ENCODE results near the gene RNF186. TPM values are rescaled to one million over a fixed set of nuclear protein-coding genes. Genes with fewer than 3 reads are reported as not detected.

Gene RNF186
- total RNA-seq, 1 donor from 2014 or later: not detected

Other genes with a start within 250 kb of the RNF186 start
- 10.5 and 12.0 TPM in 2 replicates for gene NBL1, start 171.0 kb downstream of the RNF186 start, total RNA-seq
- gene HTR6, start 150.4 kb downstream of the RNF186 start, total RNA-seq: not detected in 2 replicates
- 16.4 and 18.6 TPM in 2 replicates for gene TMCO4, start 15.4 kb downstream of the RNF186 start, total RNA-seq
- gene OTUD3, start 67.1 kb upstream of the RNF186 start, total RNA-seq: 19.0 and 19.9 TPM in 2 replicates
- not detected in 2 replicates for gene PLA2G2E, start 108.3 kb upstream of the RNF186 start, total RNA-seq
- gene PLA2G2A, start 164.3 kb upstream of the RNF186 start, total RNA-seq: 2.0 and 2.4 TPM in 2 replicates

All from progenitor cell of endocrine pancreas (in vitro differentiated cells).